ENCODE results near the gene SEL1L2.

The SEL1L2 gene

DNA sequence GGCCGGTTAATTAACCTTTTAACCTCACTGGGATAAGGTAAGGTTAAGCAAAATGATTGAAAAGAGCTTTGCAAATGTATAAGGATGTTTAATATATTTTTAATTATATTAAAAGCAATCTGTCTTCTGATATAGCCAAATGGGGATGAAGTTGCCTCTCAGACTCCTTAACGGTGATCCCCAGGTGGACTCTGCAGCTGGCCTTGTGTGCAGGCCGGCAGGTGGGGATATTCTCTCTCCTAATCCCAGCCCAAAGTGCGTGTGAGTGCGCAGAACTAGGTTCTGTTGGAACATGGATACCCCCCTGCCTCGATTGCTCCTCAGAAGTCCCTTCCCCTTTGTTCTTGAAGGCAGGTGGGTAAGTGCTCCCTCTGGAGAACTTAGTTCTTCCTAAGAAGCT lies 105.6 kb downstream of the SEL1L2 start:
- CTCF ChIA-PET = no interaction called here

GRCh38 chr20:13883425-13883824 lies 107.0 kb downstream of the SEL1L2 start:
- WGBS (ENCODE audit: insufficient coverage) = 73% methylated on average over 1 of the region's 1 CpG
- H3K36me3 ChIP-seq (ENCODE audit: control insufficient read depth in 4 of 4, insufficient read depth in 4 of 4, low read length in 3 of 4) = no peaks in the 10 kb centered on the region

More for the DNA sequence above, 105.6 kb downstream of the SEL1L2 start:
- Histone ChIP-seq H3K4me3 (ENCODE audit: control insufficient read depth in 1 of 7, extremely low read depth in 1 of 7, insufficient read depth in 4 of 7, low read depth in 2 of 7, low read length in 6 of 7) (no peak overlapping the region), H3K27me3 (replicated peaks in 2 of 5; ENCODE audit: control insufficient read depth in 4 of 5, insufficient read depth in 5 of 5, low read length in 4 of 5) (no peaks in the 10 kb centered on the region), H3K27ac (ENCODE audit: insufficient read depth in 1 of 2, low read depth in 1 of 2, low read length in 2 of 2, poor library complexity in 1 of 2, severe bottlenecking in 2 of 2) (no peak overlapping the region), H3K36me3 (ENCODE audit: control insufficient read depth in 4 of 4, insufficient read depth in 4 of 4, low read length in 3 of 4) (no peaks in the 10 kb centered on the region), H3K9me3 (ENCODE audit: control extremely low read depth in 1 of 5, control insufficient read depth in 4 of 5, insufficient read depth in 2 of 5, low read depth in 1 of 5, low read length in 4 of 5) (no peaks in the 10 kb centered on the region), H3K4me1 (ENCODE audit: control extremely low read depth in 1 of 4, control insufficient read depth in 4 of 4, insufficient read depth in 4 of 4, low read length in 3 of 4) (no peaks in the 10 kb centered on the region)
- WGBS (ENCODE audit: insufficient coverage) = no CpG with 5 or more reads among the region's 6 CpGs
- POLR2A ChIA-PET = no interaction called here
- no peak for DNase-seq

GRCh38 chr20:13878566-13878965 lies 111.8 kb downstream of the SEL1L2 start:
- no CpG with 5 or more reads among the region's 2 CpGs for WGBS (ENCODE audit: insufficient coverage)

More at GRCh38 chr20:13883425-13883824, 107.0 kb downstream of the SEL1L2 start:
- POLR2A ChIA-PET = no interaction called here
- Histone ChIP-seq H3K9me3 (ENCODE audit: control extremely low read depth in 1 of 5, control insufficient read depth in 4 of 5, insufficient read depth in 2 of 5, low read depth in 1 of 5, low read length in 4 of 5) (no peaks in the 10 kb centered on the region), H3K27ac (ENCODE audit: insufficient read depth in 1 of 2, low read depth in 1 of 2, low read length in 2 of 2, poor library complexity in 1 of 2, severe bottlenecking in 2 of 2) (no peak overlapping the region), H3K27me3 (replicated peaks in 2 of 5; ENCODE audit: control insufficient read depth in 4 of 5, insufficient read depth in 5 of 5, low read length in 4 of 5) (no peaks in the 10 kb centered on the region), H3K4me3 (ENCODE audit: control insufficient read depth in 1 of 7, extremely low read depth in 1 of 7, insufficient read depth in 4 of 7, low read depth in 2 of 7, low read length in 6 of 7) (no peak overlapping the region), H3K4me1 (ENCODE audit: control extremely low read depth in 1 of 4, control insufficient read depth in 4 of 4, insufficient read depth in 4 of 4, low read length in 3 of 4) (no peaks in the 10 kb centered on the region)
- DNase-seq = no peak
- CTCF ChIA-PET = no interaction called here

GRCh38 chr20:13877793-13878192 lies 112.6 kb downstream of the SEL1L2 start:
- no peak for DNase-seq
- Histone ChIP-seq H3K36me3 (ENCODE audit: control insufficient read depth in 4 of 4, insufficient read depth in 4 of 4, low read length in 3 of 4) (no peaks in the 10 kb centered on the region), H3K27ac (ENCODE audit: insufficient read depth in 1 of 2, low read depth in 1 of 2, low read length in 2 of 2, poor library complexity in 1 of 2, severe bottlenecking in 2 of 2) (no peak overlapping the region), H3K4me1 (ENCODE audit: control extremely low read depth in 1 of 4, control insufficient read depth in 4 of 4, insufficient read depth in 4 of 4, low read length in 3 of 4) (no peaks in the 10 kb centered on the region), H3K27me3 (replicated peaks in 2 of 5; ENCODE audit: control insufficient read depth in 4 of 5, insufficient read depth in 5 of 5, low read length in 4 of 5) (peaks cover 0 to 3% (median 0%) of the 10 kb centered on the region in 5 experiments), H3K4me3 (ENCODE audit: control insufficient read depth in 1 of 7, extremely low read depth in 1 of 7, insufficient read depth in 4 of 7, low read depth in 2 of 7, low read length in 6 of 7) (no peak overlapping the region), H3K9me3 (ENCODE audit: control extremely low read depth in 1 of 5, control insufficient read depth in 4 of 5, insufficient read depth in 2 of 5, low read depth in 1 of 5, low read length in 4 of 5) (no peaks in the 10 kb centered on the region)
- ChIA-PET CTCF (no interaction called here), POLR2A (no interaction called here)
- WGBS (ENCODE audit: insufficient coverage) = 91% methylated on average over 3 of the region's 4 CpGs

More at GRCh38 chr20:13878566-13878965, 111.8 kb downstream of the SEL1L2 start:
- Histone ChIP-seq H3K27me3 (replicated peaks in 2 of 5; ENCODE audit: control insufficient read depth in 4 of 5, insufficient read depth in 5 of 5, low read length in 4 of 5) (peaks cover 0 to 3% (median 0%) of the 10 kb centered on the region in 5 experiments), H3K4me1 (ENCODE audit: control extremely low read depth in 1 of 4, control insufficient read depth in 4 of 4, insufficient read depth in 4 of 4, low read length in 3 of 4) (no peaks in the 10 kb centered on the region), H3K27ac (ENCODE audit: insufficient read depth in 1 of 2, low read depth in 1 of 2, low read length in 2 of 2, poor library complexity in 1 of 2, severe bottlenecking in 2 of 2) (no peak overlapping the region), H3K4me3 (ENCODE audit: control insufficient read depth in 1 of 7, extremely low read depth in 1 of 7, insufficient read depth in 4 of 7, low read depth in 2 of 7, low read length in 6 of 7) (no peak overlapping the region), H3K9me3 (ENCODE audit: control extremely low read depth in 1 of 5, control insufficient read depth in 4 of 5, insufficient read depth in 2 of 5, low read depth in 1 of 5, low read length in 4 of 5) (no peaks in the 10 kb centered on the region), H3K36me3 (ENCODE audit: control insufficient read depth in 4 of 4, insufficient read depth in 4 of 4, low read length in 3 of 4) (no peaks in the 10 kb centered on the region)
- ChIA-PET POLR2A (no interaction called here), CTCF (no interaction called here)
- no peak for DNase-seq

DNA sequence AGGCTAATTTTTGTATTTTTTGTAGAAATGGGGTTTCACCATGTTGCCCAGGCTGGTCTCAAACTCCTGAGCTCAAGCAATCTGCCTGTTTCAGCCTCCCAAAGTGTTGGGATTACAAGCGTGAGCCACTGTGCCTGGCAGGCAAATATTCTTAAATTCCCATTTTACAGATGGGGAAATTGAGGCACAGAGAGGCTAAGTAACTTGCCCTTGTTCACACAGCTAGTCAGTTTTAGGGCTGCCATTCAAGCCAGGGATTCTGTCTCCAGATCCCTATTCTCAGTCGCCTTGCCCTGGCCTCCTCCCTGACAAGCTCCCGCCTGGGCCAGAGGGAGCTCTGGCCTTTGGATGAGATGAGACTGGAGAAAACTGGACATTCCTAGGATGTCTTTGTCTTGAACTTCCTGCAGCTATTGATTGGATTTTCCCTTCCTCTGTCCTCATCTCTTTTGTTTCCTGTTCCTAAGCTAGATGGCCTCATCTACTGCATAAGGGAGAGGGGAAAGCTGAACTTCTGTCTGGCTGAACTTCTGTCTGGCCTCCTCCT lies 115.1 kb downstream of the SEL1L2 start:
- H3K4me3 ChIP-seq (ENCODE audit: control insufficient read depth in 1 of 7, extremely low read depth in 1 of 7, insufficient read depth in 4 of 7, low read depth in 2 of 7, low read length in 6 of 7) = no peak overlapping the region
- no peaks in the 10 kb centered on the region for H3K4me1 ChIP-seq (ENCODE audit: control extremely low read depth in 1 of 4, control insufficient read depth in 4 of 4, insufficient read depth in 4 of 4, low read length in 3 of 4)
- H3K9me3 ChIP-seq (ENCODE audit: control extremely low read depth in 1 of 5, control insufficient read depth in 4 of 5, insufficient read depth in 2 of 5, low read depth in 1 of 5, low read length in 4 of 5) = no peaks in the 10 kb centered on the region
- H3K27ac ChIP-seq (ENCODE audit: insufficient read depth in 1 of 2, low read depth in 1 of 2, low read length in 2 of 2, poor library complexity in 1 of 2, severe bottlenecking in 2 of 2) = no peak overlapping the region
- ChIA-PET CTCF (no interaction called here), POLR2A (no interaction called here)
- no peaks in the 10 kb centered on the region for H3K36me3 ChIP-seq (ENCODE audit: control insufficient read depth in 4 of 4, insufficient read depth in 4 of 4, low read length in 3 of 4)
- WGBS (ENCODE audit: insufficient coverage) = 95% methylated on average over 2 of the region's 3 CpGs
- H3K27me3 ChIP-seq (replicated peaks in 2 of 5; ENCODE audit: control insufficient read depth in 4 of 5, insufficient read depth in 5 of 5, low read length in 4 of 5) = peaks cover 0 to 3% (median 0%) of the 10 kb centered on the region in 5 experiments
- DNase-seq = no peak

GRCh38 chr20:13874394-13875157 lies 115.8 kb downstream of the SEL1L2 start:
- no peak for DNase-seq
- no peak overlapping the region for H3K4me3 ChIP-seq (ENCODE audit: control insufficient read depth in 1 of 7, extremely low read depth in 1 of 7, insufficient read depth in 4 of 7, low read depth in 2 of 7, low read length in 6 of 7)
- no peaks in the 10 kb centered on the region for H3K36me3 ChIP-seq (ENCODE audit: control insufficient read depth in 4 of 4, insufficient read depth in 4 of 4, low read length in 3 of 4)
- H3K4me1 ChIP-seq (ENCODE audit: control extremely low read depth in 1 of 4, control insufficient read depth in 4 of 4, insufficient read depth in 4 of 4, low read length in 3 of 4) = no peaks in the 10 kb centered on the region
- 84% methylated on average over 10 of the region's 10 CpGs for WGBS (ENCODE audit: insufficient coverage)
- ChIA-PET POLR2A (no interaction called here), CTCF (no interaction called here)
- H3K27me3 ChIP-seq (replicated peaks in 2 of 5; ENCODE audit: control insufficient read depth in 4 of 5, insufficient read depth in 5 of 5, low read length in 4 of 5) = peaks cover 0 to 3% (median 0%) of the 10 kb centered on the region in 5 experiments
- H3K27ac ChIP-seq (ENCODE audit: insufficient read depth in 1 of 2, low read depth in 1 of 2, low read length in 2 of 2, poor library complexity in 1 of 2, severe bottlenecking in 2 of 2) = no peak overlapping the region
- H3K9me3 ChIP-seq (ENCODE audit: control extremely low read depth in 1 of 5, control insufficient read depth in 4 of 5, insufficient read depth in 2 of 5, low read depth in 1 of 5, low read length in 4 of 5) = no peaks in the 10 kb centered on the region

GRCh38 chr20:13873831-13874230 lies 116.6 kb downstream of the SEL1L2 start:
- peaks cover 0 to 3% (median 0%) of the 10 kb centered on the region in 5 experiments for H3K27me3 ChIP-seq (replicated peaks in 2 of 5; ENCODE audit: control insufficient read depth in 4 of 5, insufficient read depth in 5 of 5, low read length in 4 of 5)
- WGBS (ENCODE audit: insufficient coverage) = 86% methylated on average over 4 of the region's 5 CpGs
- no peaks in the 10 kb centered on the region for H3K4me1 ChIP-seq (ENCODE audit: control extremely low read depth in 1 of 4, control insufficient read depth in 4 of 4, insufficient read depth in 4 of 4, low read length in 3 of 4)
- no peaks in the 10 kb centered on the region for H3K9me3 ChIP-seq (ENCODE audit: control extremely low read depth in 1 of 5, control insufficient read depth in 4 of 5, insufficient read depth in 2 of 5, low read depth in 1 of 5, low read length in 4 of 5)
- no peak overlapping the region for H3K4me3 ChIP-seq (ENCODE audit: control insufficient read depth in 1 of 7, extremely low read depth in 1 of 7, insufficient read depth in 4 of 7, low read depth in 2 of 7, low read length in 6 of 7)
- POLR2A ChIA-PET = no interaction called here
- no peaks in the 10 kb centered on the region for H3K36me3 ChIP-seq (ENCODE audit: control insufficient read depth in 4 of 4, insufficient read depth in 4 of 4, low read length in 3 of 4)
- no peak for DNase-seq
- CTCF ChIA-PET = no interaction called here
- H3K27ac ChIP-seq (ENCODE audit: insufficient read depth in 1 of 2, low read depth in 1 of 2, low read length in 2 of 2, poor library complexity in 1 of 2, severe bottlenecking in 2 of 2) = no peak overlapping the region

All from common myeloid progenitor, CD34-positive (primary cell).